ENCODE measurements around the gene NCMAP. TPM values are rescaled to one million over a fixed set of nuclear protein-coding genes. Genes with fewer than 3 reads are reported as not detected.

The NCMAP gene
- total and polyA plus RNA-seq, 2 experiments from 2014 or later = 0.17 to 0.23 TPM

GRCh38 chr1:24591781-24592180 is 35.9 kb downstream of the NCMAP start (continued):
- TF ChIP-seq ZNF462 (CRISPR knock-in tag; IDR thresholded peaks at IDR 0.05) (no peak), STAT1 (IDR thresholded peaks at IDR 0.05; ENCODE audit: unreplicated experiment) (no peak)

DNA sequence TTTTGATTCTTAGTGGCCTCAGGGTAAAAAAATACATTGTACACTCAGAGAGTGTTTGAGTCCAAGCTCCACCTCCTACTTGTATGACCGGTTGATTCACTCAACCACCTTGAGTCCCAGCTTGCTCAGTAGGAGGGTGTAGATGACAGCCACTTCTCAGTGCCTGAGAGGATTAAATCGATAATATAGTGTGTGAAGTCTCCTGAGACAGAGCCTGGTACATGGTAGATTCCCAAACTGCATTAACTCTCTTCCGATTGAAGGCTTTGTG is 38.4 kb downstream of the NCMAP start:
- ATAC-seq (no peak), DNase-seq (ENCODE audit: low spot score) (no peak)
- Mint-ChIP-seq H3K27ac (no peak overlapping the region), H3K27me3 (ENCODE audit: insufficient read depth, low read depth, poor library complexity) (peaks cover 5% of the 10 kb centered on the region), H3K4me1 (no peaks in the 10 kb centered on the region), H3K9me3 (no peaks in the 10 kb centered on the region), H3K36me3 (ENCODE audit: low read depth) (no peaks in the 10 kb centered on the region), H3K4me3 (no peak overlapping the region)
- H3K27ac ChIP-seq (ENCODE audit: low read depth) = no peak overlapping the region
- no peaks in the 10 kb centered on the region for H3F3A ChIP-seq (replicated peaks; ENCODE audit: low read depth)
- H3K4me2 ChIP-seq = no peak overlapping the region
- H2AFZ ChIP-seq = no peak overlapping the region
- no peaks in the 10 kb centered on the region for H3K36me3 ChIP-seq (ENCODE audit: insufficient read depth)
- H3K9me2 ChIP-seq (ENCODE audit: insufficient read depth) = no peaks in the 10 kb centered on the region
- no peaks in the 10 kb centered on the region for H3K4me1 ChIP-seq (ENCODE audit: insufficient read depth)
- no peaks in the 10 kb centered on the region for H3K79me2 ChIP-seq (replicated peaks; ENCODE audit: insufficient read depth)
- H3K4me3 ChIP-seq = no peak overlapping the region
- no peaks in the 10 kb centered on the region for H4K20me1 ChIP-seq (replicated peaks; ENCODE audit: insufficient read depth)
- no peaks in the 10 kb centered on the region for H3K27me3 ChIP-seq (ENCODE audit: insufficient read depth)
- TF ChIP-seq POLR2AphosphoS5 (IDR thresholded peaks at IDR 0.05; ENCODE audit: low read depth) = no peak
- TF ChIP-seq STAT1 (IDR thresholded peaks at IDR 0.05; ENCODE audit: unreplicated experiment) = no peak
- no peak for TF ChIP-seq CTCF (conservative IDR thresholded peaks at IDR 0.05; ENCODE audit: low read depth in 2 of 2)

Data from GM23338 (cell line).